LoVo (cell line): ENCODE measurements around the gene CIDEC.

Source experiments
- DNase-seq: peaks from one replicate; pipeline ENCODE4 v3.0.0-alpha.2; 2016; ENCODE audit warnings: low spot score

The CIDEC gene, protein sequence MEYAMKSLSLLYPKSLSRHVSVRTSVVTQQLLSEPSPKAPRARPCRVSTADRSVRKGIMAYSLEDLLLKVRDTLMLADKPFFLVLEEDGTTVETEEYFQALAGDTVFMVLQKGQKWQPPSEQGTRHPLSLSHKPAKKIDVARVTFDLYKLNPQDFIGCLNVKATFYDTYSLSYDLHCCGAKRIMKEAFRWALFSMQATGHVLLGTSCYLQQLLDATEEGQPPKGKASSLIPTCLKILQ

DNA sequence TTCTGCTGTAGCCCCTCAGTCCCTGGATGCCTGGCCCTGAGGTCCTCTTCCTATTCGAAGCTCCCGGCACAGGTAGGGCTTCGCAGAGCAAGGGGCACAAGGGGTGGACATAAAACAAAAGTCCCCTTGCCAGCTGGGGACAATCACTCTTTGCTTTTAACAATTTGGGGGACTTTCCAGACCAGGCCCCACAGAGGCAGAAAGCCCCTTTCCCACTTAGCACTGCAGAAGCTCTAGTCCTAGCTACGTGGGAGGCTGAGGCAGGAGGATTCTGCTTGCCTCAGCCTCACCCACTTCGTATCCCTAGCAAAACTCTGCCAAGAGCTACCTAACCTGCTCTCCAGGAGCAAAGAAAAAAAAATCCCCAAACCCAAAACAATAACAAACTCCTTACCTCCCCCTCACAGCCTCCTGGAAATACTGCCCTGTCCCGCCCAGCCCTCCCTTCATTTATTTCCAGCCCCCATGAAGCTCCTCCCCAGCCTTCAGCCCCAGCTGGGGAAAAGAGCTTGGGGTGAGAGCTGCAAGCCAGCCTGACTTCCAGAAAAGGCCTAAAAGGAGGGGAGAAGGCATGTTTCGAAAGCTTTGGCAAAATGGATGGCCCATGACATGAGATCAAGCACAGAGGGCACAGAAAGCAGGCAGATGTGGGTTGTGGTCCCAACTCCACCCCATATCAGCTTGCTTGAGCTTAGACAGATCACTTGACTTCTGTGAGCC, at the start of gene CIDEC:
CIDEC (minus strand) TSS at position 424 of the 720 bp plus-strand sequence. CDS start 1,767 bp downstream, outside the sequence.
- DNase-seq, result no peak

- no peak for DNase-seq
Measured at GRCh38 chr3:9928158-9928557, 48.1 kb upstream of the CIDEC start.

DNA sequence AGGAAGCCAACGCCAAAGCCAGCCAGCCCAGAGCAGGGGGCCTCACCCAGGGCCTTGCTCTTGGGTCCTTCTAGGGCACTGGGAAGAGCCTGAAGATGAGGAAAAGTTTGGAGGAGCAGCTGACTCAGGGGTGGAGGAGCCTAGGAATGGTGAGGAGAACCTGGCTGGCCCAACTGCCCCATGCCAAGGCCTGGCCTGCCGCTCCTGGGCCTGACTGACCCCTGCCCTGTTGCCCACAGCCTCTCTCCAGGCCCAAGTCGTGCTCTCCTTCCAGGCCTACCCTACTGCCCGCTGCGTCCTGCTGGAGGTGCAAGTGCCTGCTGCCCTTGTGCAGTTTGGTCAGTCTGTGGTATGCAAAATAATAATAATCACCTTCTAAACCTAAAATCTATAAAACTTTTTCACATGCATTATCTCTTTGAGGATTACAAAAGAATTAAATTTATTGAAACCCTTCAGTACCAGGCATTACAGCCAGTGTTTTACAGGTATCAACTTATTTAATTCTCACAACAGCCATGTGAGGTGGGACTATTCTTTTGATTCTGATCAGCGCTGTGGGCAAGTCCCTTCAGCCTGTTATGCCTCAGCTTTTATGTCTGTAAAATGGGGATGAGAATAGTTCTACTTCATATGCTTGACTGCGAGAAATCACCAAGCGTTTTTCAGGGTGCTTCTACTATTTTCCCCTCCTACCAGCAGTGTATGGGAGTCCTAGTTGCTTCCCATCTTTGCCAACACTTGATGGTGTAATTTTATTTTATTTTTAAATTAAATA, 38.4 kb upstream of the CIDEC start:
- no peak for DNase-seq

- DNase-seq, result no peak
Measured at GRCh38 chr3:9917820-9918219, 37.8 kb upstream of the CIDEC start.

GRCh38 chr3:9916734-9917680, 37.0 kb upstream of the CIDEC start, which contains the start of gene IL17RC:
Gene IL17RC (plus strand): TSS chr3:9917098. CDS start chr3:9917316, 218 bp downstream.
- peak; percentile 91 for DNase-seq

DNA sequence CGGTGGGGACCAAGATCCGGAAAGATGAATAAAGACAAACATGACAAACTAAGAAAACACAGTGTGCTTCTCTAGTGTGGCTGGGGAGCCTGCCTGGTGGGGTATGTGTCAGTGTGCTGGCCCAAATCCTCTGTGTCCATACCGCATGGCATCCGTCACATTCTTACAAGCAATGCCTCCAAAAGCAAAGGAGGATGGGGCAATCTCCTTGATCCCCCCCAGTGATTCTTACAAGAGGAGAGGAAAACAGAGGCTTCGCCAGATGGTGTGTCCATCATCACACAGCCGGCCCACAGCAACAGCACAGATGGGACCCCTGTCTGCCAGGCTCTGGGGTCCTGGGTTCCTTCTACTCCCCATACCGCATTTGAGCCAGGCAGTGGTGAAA, 36.3 kb upstream of the CIDEC start:
- DNase-seq, result no peak

DNA sequence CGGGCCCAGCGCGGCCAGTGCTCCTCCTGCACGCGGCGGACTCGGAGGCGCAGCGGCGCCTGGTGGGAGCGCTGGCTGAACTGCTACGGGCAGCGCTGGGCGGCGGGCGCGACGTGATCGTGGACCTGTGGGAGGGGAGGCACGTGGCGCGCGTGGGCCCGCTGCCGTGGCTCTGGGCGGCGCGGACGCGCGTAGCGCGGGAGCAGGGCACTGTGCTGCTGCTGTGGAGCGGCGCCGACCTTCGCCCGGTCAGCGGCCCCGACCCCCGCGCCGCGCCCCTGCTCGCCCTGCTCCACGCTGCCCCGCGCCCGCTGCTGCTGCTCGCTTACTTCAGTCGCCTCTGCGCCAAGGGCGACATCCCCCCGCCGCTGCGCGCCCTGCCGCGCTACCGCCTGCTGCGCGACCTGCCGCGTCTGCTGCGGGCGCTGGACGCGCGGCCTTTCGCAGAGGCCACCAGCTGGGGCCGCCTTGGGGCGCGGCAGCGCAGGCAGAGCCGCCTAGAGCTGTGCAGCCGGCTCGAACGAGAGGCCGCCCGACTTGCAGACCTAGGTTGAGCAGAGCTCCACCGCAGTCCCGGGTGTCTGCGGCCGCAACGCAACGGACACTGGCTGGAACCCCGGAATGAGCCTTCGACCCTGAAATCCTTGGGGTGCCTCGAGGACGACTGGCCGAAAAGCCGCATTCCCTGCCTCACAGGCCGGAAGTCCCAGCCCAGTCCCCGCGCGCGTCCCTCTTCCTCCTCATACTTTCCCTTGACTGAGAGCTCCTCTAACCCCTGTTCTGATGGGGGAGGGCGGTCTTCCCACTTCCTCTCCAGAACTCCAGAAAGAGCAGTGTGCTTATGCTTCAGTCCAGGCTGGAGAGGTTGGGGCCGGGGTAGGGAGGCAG, 35.4 kb upstream of the CIDEC start:
- peak; percentile 43 for DNase-seq

DNA sequence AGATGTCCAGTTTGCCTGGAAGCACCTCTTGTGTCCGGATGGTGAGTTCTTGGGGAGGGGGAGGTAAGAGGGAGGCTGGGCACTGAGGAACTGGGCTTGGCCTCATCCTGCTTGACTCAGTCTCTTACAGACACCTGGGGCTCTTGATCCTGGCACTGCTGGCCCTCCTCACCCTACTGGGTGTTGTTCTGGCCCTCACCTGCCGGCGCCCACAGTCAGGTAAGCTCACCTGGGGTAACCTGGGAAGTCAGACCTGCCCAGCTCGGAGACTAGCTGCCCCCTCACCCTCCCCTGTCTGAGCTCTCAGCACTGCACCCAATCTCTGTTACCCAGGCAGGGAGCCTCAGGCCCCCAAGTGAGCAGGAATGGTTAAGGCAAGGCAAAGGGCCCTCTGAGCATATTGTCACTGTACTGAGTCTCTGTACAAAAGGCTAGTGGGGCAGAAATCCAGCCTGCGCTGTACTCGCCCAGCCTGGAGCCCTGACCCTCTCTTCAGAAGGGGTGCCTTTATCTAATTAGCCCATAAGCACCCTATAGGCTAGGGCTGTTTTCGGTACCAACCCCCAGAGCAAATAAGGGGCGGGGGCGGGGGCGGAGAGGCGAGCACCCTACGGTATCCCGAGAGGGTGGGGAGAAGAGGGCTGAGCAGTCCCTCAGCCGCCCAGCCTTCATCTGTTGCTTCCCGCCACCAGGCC, 34.7 kb upstream of the CIDEC start:
- DNase-seq, result no peak

DNA sequence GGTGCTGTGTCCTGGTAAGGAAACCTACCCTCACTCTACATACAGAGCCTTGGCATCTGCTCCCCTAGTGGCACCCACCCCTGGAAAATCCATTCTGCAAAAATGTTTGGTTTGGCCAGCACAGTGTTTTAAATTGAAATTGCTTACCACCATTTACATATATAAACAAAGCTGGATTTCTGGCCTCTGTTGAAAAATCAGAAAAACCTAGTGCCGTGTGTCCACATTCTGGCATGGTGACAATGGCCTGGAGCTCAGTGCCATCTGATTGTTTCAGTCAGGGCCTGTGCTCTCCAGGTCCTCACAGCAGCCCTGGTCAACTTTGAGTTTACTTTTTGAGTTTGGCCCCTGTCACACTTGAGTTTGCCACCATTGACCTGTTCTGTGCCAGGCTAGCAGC, 34.0 kb upstream of the CIDEC start:
- DNase-seq, result no peak

DNA sequence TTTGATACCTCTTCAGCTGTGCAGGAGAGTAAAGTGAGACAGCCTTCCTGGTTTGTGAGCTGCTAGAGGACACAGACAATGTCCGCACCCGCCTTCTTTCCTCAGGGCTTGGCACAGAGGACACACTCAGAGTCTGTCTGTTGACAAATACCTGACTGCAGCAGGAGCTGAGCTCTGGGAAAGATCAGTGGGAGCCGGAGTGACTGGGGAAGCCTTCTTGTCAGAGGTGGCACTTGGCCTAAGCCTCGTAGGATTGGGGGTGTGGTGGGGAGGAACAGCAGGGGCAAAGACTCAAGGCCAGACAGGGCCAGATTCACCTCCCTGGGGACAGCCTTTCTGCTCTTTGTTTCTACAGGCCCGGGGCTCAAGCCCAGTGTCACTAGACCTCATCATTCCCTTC, 33.5 kb upstream of the CIDEC start:
- DNase-seq, result no peak

DNA sequence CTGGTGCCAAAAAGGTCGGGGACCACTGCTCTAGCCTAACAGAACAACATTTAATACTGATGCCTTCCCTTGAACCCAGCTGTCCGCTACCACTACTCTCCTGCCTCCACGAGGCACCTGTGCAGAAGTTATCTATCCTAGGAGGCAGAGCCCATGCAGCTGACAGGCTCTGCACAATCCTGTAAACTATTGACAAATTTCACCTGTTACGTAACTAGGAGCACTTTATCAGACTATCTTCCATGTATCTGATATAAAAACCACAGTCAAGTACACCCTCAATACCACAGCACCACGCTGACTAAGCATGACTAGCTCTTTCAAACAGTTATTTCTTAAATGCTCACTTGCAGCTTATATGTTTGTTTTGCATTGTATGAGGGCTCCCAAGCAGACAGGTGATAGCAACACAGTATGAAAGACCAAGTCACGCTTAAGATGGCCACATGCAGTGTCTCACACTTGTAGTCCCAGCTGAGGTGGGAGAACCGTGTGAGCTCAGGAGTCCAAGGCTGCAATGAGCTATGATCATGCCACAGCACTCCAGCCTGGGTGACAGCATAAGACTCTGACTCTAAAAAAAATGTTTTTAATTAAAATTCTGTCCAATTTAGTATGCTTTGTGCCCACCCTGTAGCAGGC, 32.4 kb upstream of the CIDEC start:
- no peak for DNase-seq

DNA sequence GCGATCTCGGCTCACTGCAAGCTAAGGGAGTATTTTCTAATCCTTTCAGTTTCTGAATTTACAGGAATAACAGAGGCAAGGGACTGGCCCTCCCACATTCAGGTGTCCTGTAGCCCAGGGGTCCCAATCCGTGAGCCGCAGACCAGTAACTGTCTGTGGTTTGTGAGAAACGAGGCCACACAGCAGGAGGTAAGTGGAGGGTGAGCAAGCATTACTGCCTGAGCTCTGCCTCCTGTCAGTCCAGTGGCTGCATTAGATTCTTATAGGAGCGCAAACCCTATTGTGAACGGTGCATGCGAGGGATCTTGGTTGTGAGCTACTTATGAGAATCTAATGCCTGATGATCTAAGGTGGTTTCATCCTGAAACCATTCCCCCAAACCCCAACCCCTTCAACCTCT, 31.8 kb upstream of the CIDEC start:
- DNase-seq, result no peak

GRCh38 chr3:9909221-9910013, 29.4 kb upstream of the CIDEC start:
- DNase-seq, result no peak

DNA sequence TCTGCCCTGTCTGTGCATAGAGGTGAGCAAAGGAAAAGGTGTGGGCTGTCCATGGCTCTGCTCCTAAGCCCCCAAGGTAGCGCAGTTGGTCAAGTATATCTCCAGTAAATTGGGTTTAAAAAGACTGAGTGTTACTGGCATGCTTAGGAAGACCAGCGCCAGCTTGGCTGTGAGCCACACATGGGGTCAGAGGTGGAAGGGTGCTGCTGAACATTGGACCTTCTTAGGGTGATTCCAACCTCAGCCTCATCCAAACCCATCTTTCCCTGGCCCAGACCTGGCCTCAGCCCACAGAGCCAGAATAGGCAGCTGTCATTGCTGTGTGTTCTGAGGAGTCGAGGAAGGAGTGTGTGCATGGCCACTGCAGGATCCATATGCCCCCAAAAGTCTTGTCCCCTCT, 28.2 kb upstream of the CIDEC start:
- no peak for DNase-seq

DNA sequence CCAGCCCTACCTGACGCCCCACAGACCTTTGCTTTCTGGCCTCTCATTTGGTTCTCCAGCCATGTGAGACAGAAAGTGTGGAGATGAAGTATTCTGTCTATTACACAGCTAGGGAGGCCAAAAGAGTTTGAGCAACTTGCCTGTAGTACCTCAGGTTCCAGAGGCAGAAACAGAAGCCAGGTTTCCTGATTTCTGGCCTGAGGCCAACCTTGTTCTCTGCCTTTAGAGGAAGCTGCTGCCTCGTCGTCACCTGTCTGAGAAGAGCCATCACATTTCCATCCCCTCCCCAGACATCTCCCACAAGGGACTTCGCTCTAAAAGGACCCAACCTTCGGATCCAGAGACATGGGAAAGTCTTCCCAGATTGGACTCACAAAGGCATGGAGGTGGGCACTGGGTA, 26.4 kb upstream of the CIDEC start:
- no peak for DNase-seq

DNA sequence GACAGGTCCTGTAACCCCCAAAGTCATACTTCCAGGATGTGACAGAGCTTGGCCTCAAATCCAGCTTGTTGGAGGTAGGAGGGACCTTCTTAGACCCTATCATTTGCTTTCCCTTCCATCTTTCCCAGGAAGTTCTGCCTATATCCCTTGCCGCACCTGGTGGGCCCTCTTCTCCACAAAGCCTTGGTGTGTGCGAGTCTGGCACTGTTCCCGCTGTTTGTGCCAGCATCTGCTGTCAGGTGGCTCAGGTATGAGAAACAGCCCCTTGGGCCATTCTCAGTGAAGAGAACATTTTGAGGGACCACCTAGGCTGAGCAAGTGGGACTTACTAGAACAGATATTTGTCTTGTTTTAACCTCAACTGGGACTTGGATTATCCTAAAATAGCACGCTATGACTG, 23.9 kb upstream of the CIDEC start:
- DNase-seq, result no peak

DNA sequence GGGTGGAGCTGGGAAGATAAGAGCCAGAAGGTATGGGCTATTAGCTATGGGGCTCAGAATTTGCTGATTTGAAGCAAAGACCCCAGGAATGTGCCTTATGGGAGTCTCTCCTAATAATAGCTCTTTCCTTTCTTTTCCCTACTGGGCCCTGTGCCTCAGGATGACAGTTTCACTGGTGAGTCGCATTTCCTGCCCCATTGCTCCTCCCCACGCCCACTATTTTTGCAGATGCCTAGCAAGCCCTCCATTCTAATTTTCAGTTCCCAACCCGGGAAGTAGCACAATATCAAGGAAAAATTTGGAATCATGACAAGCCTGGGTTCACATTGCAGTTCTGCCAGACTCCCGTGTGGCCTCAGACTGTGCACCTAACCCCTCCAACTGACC, 23.2 kb upstream of the CIDEC start:
- no peak for DNase-seq

- DNase-seq, result no peak
Measured at GRCh38 chr3:9902372-9903237, 22.6 kb upstream of the CIDEC start, which contains the start of gene IL17RE. Gene IL17RE (plus strand): TSS chr3:9902848. CDS start chr3:9902933, 85 bp downstream.
